ENCODE measurements around the gene ALDH1L2. TPM values are rescaled to one million over a fixed set of nuclear protein-coding genes. Genes with fewer than 3 reads are reported as not detected.

ALDH1L2 gene
- total and polyA plus RNA-seq, 10 donors = 0.07 to 10.4 (median 3.2) TPM

GRCh38 chr12:105069936-105070702, 14.1 kb downstream of the ALDH1L2 start:
- TF ChIP-seq POLR2AphosphoS5 (IDR thresholded peaks at IDR 0.05) (no peak), POLR2A (IDR thresholded peaks at IDR 0.05) (no peak), CTCF (IDR thresholded peaks at IDR 0.05 in 8 of 11, conservative IDR thresholded peaks at IDR 0.05 in 3 of 11) (no peak)
- Histone ChIP-seq H3K27ac (no peak overlapping the region), H3K4me3 (no peak overlapping the region), H3K4me1 (no peaks in the 10 kb centered on the region), H3K36me3 (no peaks in the 10 kb centered on the region), H3K27me3 (replicated peaks in 1 of 7) (no peaks in the 10 kb centered on the region), H3K9me3 (no peaks in the 10 kb centered on the region)
- intact Hi-C loops (cut with DNase I; ENCODE audit: low total_unique reads) = no loop called here
- DNase-seq = no peak
- 55 to 69% (median 66%) methylated on average over 4 of the region's 4 CpGs for WGBS, 5 donors

- 70 to 83% (median 81%) methylated on average over 6 of the region's 6 CpGs for WGBS, 5 donors
- DNase-seq = no peak
Observed at GRCh38 chr12:105067511-105068031, 16.7 kb downstream of the ALDH1L2 start.

GRCh38 chr12:105064564-105065178, 19.6 kb downstream of the ALDH1L2 start:
- intact Hi-C loops (cut with DNase I; ENCODE audit: low total_unique reads) = no loop called here

More at GRCh38 chr12:105067511-105068031, 16.7 kb downstream of the ALDH1L2 start:
- Histone ChIP-seq H3K4me3 (no peak overlapping the region), H3K9me3 (no peaks in the 10 kb centered on the region), H3K4me1 (no peaks in the 10 kb centered on the region), H3K27ac (no peak overlapping the region), H3K36me3 (no peaks in the 10 kb centered on the region), H3K27me3 (replicated peaks in 1 of 7) (no peaks in the 10 kb centered on the region)
- TF ChIP-seq POLR2A (IDR thresholded peaks at IDR 0.05) = no peak
- no peak for TF ChIP-seq POLR2AphosphoS5 (IDR thresholded peaks at IDR 0.05)
- TF ChIP-seq CTCF (IDR thresholded peaks at IDR 0.05 in 8 of 11, conservative IDR thresholded peaks at IDR 0.05 in 3 of 11) = no peak
- intact Hi-C loops (cut with DNase I; ENCODE audit: low total_unique reads) = no loop called here

More at GRCh38 chr12:105064564-105065178, 19.6 kb downstream of the ALDH1L2 start:
- Histone ChIP-seq H3K9me3 (no peaks in the 10 kb centered on the region), H3K36me3 (no peaks in the 10 kb centered on the region), H3K27ac (no peak overlapping the region), H3K4me1 (no peaks in the 10 kb centered on the region), H3K27me3 (replicated peaks in 1 of 7) (no peaks in the 10 kb centered on the region), H3K4me3 (no peak overlapping the region)
- TF ChIP-seq POLR2AphosphoS5 (IDR thresholded peaks at IDR 0.05) (no peak), CTCF (IDR thresholded peaks at IDR 0.05 in 8 of 11, conservative IDR thresholded peaks at IDR 0.05 in 3 of 11) (no peak), POLR2A (IDR thresholded peaks at IDR 0.05) (no peak)
- no peak for DNase-seq
- WGBS, 5 donors = 76 to 97% (median 88%) methylated on average over 5 to 7 of the region's 7 CpGs
